HCT116 (cell line): Measurements from ENCODE around the gene SLC9A9. TPM values are rescaled to one million over a fixed set of nuclear protein-coding genes. Genes with fewer than 3 reads are reported as not detected.

Experiments
- ATAC-seq: fragments of 200-7000 bp; cut with Tn5 transposase; 2 replicates; pipeline ENCODE4 v1.9.1; 2020; ENCODE audit warnings: mild to moderate bottlenecking, moderate library complexity
- BruUV-seq: library from RNA; stranded (reverse); fragments of 400-500 nt; replicated peaks from 2 replicates; lab custom pipeline; 2021; lab: Mats Ljungman, UMichigan
- CTCF ChIA-PET: fragments of 300-600 bp; sonication (Branson Sonifier 250); formaldehyde crosslinking; loops from one replicate; lab custom pipeline; 2021; ENCODE audit warnings: antibody characterized with exemption; lab: Charles Lee
- POLR2A ChIA-PET: fragments of 300-600, 350-600 bp; sonication (Branson Sonifier 250); formaldehyde crosslinking; loops from one replicate; lab custom pipeline; 2021; ENCODE audit warnings: antibody characterized with exemption; lab: Charles Lee
- RAD21 ChIA-PET, 2 experiments: fragments of 300-600 bp; sonication (Branson Sonifier 250); formaldehyde crosslinking; loops; one replicate each; lab custom pipeline; 2023; ENCODE audit warnings: low total read pairs in 2 of 2; ENCODE audit not compliant: uncharacterized antibody in 2 of 2, unreplicated experiment in 2 of 2, low non-redundant PET in 1 of 2; lab: Charles Lee
- DNase-seq: peaks from one replicate; pipeline ENCODE4 v3.0.0-alpha.2; 2010; ENCODE audit warnings: low read depth, low spot score
- H2AFZ ChIP-seq: fragments of 200-600 bp; shearing (Covaris generic), sonication (generic); 2 replicates; pipeline ENCODE4 v1.6.1; 2017; ENCODE audit warnings: low read depth, mixed run types, mixed read lengths, antibody characterized with exemption, low read length; ENCODE audit not compliant: poor library complexity, severe bottlenecking
- H3K27ac ChIP-seq: 2 replicates; pipeline ENCODE4 v1.5.1; 2012; ENCODE audit warnings: low read depth, low read length
- H3K27me3 ChIP-seq: fragments of 200-600 bp; sonication (generic); 2 replicates; pipeline ENCODE4 v1.6.1; 2016; ENCODE audit warnings: mixed run types, low read length, mixed read lengths; ENCODE audit not compliant: insufficient read depth
- H3K36me3 ChIP-seq, 2 experiments: fragments of 200-500 bp in 1 of 2; fragments of 200-600 bp in 1 of 2; sonication (Bioruptor generic) in 1 of 2; sonication (generic) in 1 of 2; 2 replicates each; pipeline versions ENCODE4 v1.5.1 to v1.6.1; 2014 to 2016; ENCODE audit warnings: low read length in 2 of 2, inconsistent platforms in 1 of 2, mixed read lengths in 1 of 2, mixed run types in 1 of 2; ENCODE audit not compliant: insufficient read depth in 2 of 2, control insufficient read depth in 1 of 2
- H3K4me1 ChIP-seq, 2 experiments: fragments of 200-600 bp in 1 of 2; sonication (generic) in 1 of 2; 2 replicates each; pipeline versions ENCODE4 v1.5.1 to v1.6.1; 2012 to 2017; ENCODE audit warnings: low read length in 2 of 2, inconsistent platforms in 1 of 2, mild to moderate bottlenecking in 1 of 2, mixed read lengths in 1 of 2, mixed run types in 1 of 2, moderate library complexity in 1 of 2; ENCODE audit not compliant: insufficient read depth in 2 of 2, control insufficient read depth in 1 of 2
- H3K4me2 ChIP-seq: fragments of 200-600 bp; sonication (generic); 2 replicates; pipeline ENCODE4 v1.6.1; 2017; ENCODE audit warnings: mixed run types, low read length, mixed read lengths
- H3K4me3 ChIP-seq, 2 experiments: fragments of 200-600 bp in 1 of 2; sonication (generic) in 1 of 2; replicated peaks in 1 of 2; 2 replicates each; pipeline ENCODE4 v1.5.1; 2011 to 2016; ENCODE audit warnings: low read length in 2 of 2, control low read depth in 1 of 2, low read depth in 1 of 2, mild to moderate bottlenecking in 1 of 2, mixed read lengths in 1 of 2, mixed run types in 1 of 2
- H3K79me2 ChIP-seq: fragments of 200-600 bp; sonication (generic); 2 replicates; pipeline ENCODE4 v1.6.1; 2017; ENCODE audit warnings: mild to moderate bottlenecking, mixed run types, low read length, moderate library complexity, mixed read lengths; ENCODE audit not compliant: insufficient read depth
- H3K9ac ChIP-seq: fragments of 200-600 bp; sonication (generic); 2 replicates; pipeline ENCODE4 v1.6.1; 2016; ENCODE audit warnings: low read length, mixed read lengths
- H3K9me2 ChIP-seq: fragments of 200-600 bp; sonication (generic), shearing (Covaris generic); 2 replicates; pipeline ENCODE4 v1.6.1; 2017; ENCODE audit warnings: mixed run types, mild to moderate bottlenecking, moderate library complexity; ENCODE audit not compliant: insufficient read depth
- H3K9me3 ChIP-seq, 2 experiments: fragments of 200-500 bp in 1 of 2; fragments of 200-600 bp in 1 of 2; sonication (Bioruptor generic) in 1 of 2; sonication (generic) in 1 of 2; 2 replicates each; pipeline ENCODE4 v1.6.1; 2014 to 2017; ENCODE audit warnings: low read length in 2 of 2, mixed read lengths in 2 of 2, inconsistent platforms in 1 of 2, low read depth in 1 of 2, mild to moderate bottlenecking in 1 of 2, mixed run types in 1 of 2, moderate library complexity in 1 of 2; ENCODE audit not compliant: control insufficient read depth in 1 of 2, insufficient read depth in 1 of 2
- H4K20me1 ChIP-seq: fragments of 200-600 bp; sonication (generic), shearing (Covaris generic); 2 replicates; pipeline ENCODE4 v1.6.1; 2017; ENCODE audit warnings: mixed run types, mild to moderate bottlenecking, moderate library complexity; ENCODE audit not compliant: insufficient read depth
- EZH2 ChIP-seq: fragments of 200-600 bp; sonication (generic); IDR thresholded peaks from 2 replicates; pipeline ENCODE4 v1.6.1; 2017; ENCODE audit warnings: antibody characterized with exemption, mixed run types
- SP1 ChIP-seq: IDR thresholded peaks from 2 replicates; pipeline ENCODE4 v1.6.1; 2012; ENCODE audit warnings: low read depth
- ZNF274 ChIP-seq: fragments of 200-500 bp; sonication (Bioruptor generic); IDR thresholded peaks from 2 replicates; pipeline ENCODE4 v1.6.1; 2014; ENCODE audit warnings: mild to moderate bottlenecking, low read depth, low read length, inconsistent platforms
- intact Hi-C: fragments of 100-400 bp; cut with micrococcal nuclease; formaldehyde crosslinking; loops from 2 replicates; pipeline ENCODE4 v1.10.0; 2022
- total RNA-seq: library from RNA; stranded (reverse); gene quantifications from one replicate; pipeline ENCODE4 v1.2.1, GENCODE V29; 2021; ENCODE audit not compliant: unreplicated experiment

The SLC9A9 gene
- total RNA-seq, 1 experiment from 2014 or later: 0.20 TPM

- RAD21 ChIA-PET: no interaction called here
- intact Hi-C loops: no loop called here
- POLR2A ChIA-PET: no interaction called here
Observed at GRCh38 chr3:143273975-143274690, 574.1 kb downstream of the SLC9A9 start.

GRCh38 chr3:143271136-143271535, 577.1 kb downstream of the SLC9A9 start:
- H3K79me2 ChIP-seq: no peaks in the 10 kb centered on the region
- BruUV-seq: no TSS peak

More at GRCh38 chr3:143273975-143274690, 574.1 kb downstream of the SLC9A9 start:
- Histone ChIP-seq H3K4me1 (no peaks in the 10 kb centered on the region), H3K9ac (no peak overlapping the region), H4K20me1 (no peaks in the 10 kb centered on the region), H3K9me2 (no peaks in the 10 kb centered on the region), H3K27ac (no peak overlapping the region), H3K4me2 (no peak overlapping the region), H3K9me3 (no peaks in the 10 kb centered on the region), H2AFZ (no peak overlapping the region), H3K79me2 (no peaks in the 10 kb centered on the region), H3K36me3 (no peaks in the 10 kb centered on the region), H3K27me3 (no peaks in the 10 kb centered on the region), H3K4me3 (no peak overlapping the region)
- ATAC-seq (no peak), DNase-seq (no peak)
- no TSS peak for BruUV-seq
- TF ChIP-seq EZH2: no peak
- TF ChIP-seq SP1: no peak
- CTCF ChIA-PET: no interaction called here

More at GRCh38 chr3:143271136-143271535, 577.1 kb downstream of the SLC9A9 start:
- H3K9me3 ChIP-seq: no peaks in the 10 kb centered on the region
- no peak overlapping the region for H2AFZ ChIP-seq
- ChIA-PET POLR2A (no interaction called here), CTCF (no interaction called here), RAD21 (no interaction called here)
- H3K36me3 ChIP-seq: no peaks in the 10 kb centered on the region
- no peak overlapping the region for H3K4me2 ChIP-seq
- H3K27ac ChIP-seq: no peak overlapping the region
- no peaks in the 10 kb centered on the region for H3K27me3 ChIP-seq
- H3K9me2 ChIP-seq: no peaks in the 10 kb centered on the region
- TF ChIP-seq ZNF274: no peak
- H3K4me1 ChIP-seq: no peaks in the 10 kb centered on the region
- no peaks in the 10 kb centered on the region for H4K20me1 ChIP-seq
- no peak overlapping the region for H3K4me3 ChIP-seq
- no peak overlapping the region for H3K9ac ChIP-seq
- intact Hi-C loops: no loop called here
- DNase-seq (no peak), ATAC-seq (no peak)
